ENCODE results near the gene MAP1LC3C. TPM values are rescaled to one million over a fixed set of nuclear protein-coding genes. Genes with fewer than 3 reads are reported as not detected.

Gene MAP1LC3C
- total and polyA plus RNA-seq, 10 of the 15 experiments (the other 5 are each of a cell fraction or from before 2014, with no cell fraction given), result 0.19 TPM; not detected in 9

- Histone ChIP-seq H3K27ac (ENCODE audit: control insufficient read depth, insufficient read depth) (no peak overlapping the region), H3K4me1 (ENCODE audit: control insufficient read depth, insufficient read depth, low read length) (no peaks in the 10 kb centered on the region; the same call in 1 of the 2 replicates), H3K4me2 (ENCODE audit: control insufficient read depth, insufficient read depth) (peak overlapping the region; percentile 88), H3K27me3 (replicated peaks in 1 of 2; ENCODE audit: control insufficient read depth in 2 of 2, insufficient read depth in 2 of 2, low read length in 1 of 2) (no peaks in the 10 kb centered on the region; a peak in 1 of 4 replicates), H3K9ac (ENCODE audit: control insufficient read depth, insufficient read depth, low read length) (no peak overlapping the region), H4K20me1 (ENCODE audit: control insufficient read depth, insufficient read depth) (no peaks in the 10 kb centered on the region), H3K9me3 (replicated peaks; ENCODE audit: control insufficient read depth, insufficient read depth, low read length) (no peaks in the 10 kb centered on the region), H3K36me3 (ENCODE audit: control insufficient read depth in 2 of 2, insufficient read depth in 2 of 2, low read length in 1 of 2) (no peaks in the 10 kb centered on the region), H3K79me2 (ENCODE audit: control insufficient read depth, insufficient read depth, low read length) (no peaks in the 10 kb centered on the region), H2AFZ (ENCODE audit: control insufficient read depth, low read depth, low read length) (peak overlapping the region; percentile 91), H3K4me3 (peak overlapping the region; percentile 47; the same call in 1 of the 2 replicates)
- SMC1A ChIA-PET (ENCODE audit: uncharacterized antibody, unreplicated experiment), result interaction anchor here (1.1 to 1.9 kb wide), 4 partner anchors 9 to 388 kb away, joined by 3 to 5 read pairs (median 5); no protein-coding TSS in a partner anchor
- POLR2A ChIA-PET, result no interaction called here
- TF ChIP-seq NRF1 (conservative IDR thresholded peaks at IDR 0.05; ENCODE audit: low read depth, low read length) (no peak), ZZZ3 (IDR thresholded peaks at IDR 0.05; ENCODE audit: control insufficient read depth, insufficient read length, low read depth) (no peak), SMC3 (IDR thresholded peaks at IDR 0.05; ENCODE audit: borderline replicate concordance, low read length) (peak; percentile 40; the same call in 1 of the 2 replicates), RAD21 (IDR thresholded peaks at IDR 0.05; ENCODE audit: insufficient read depth, low read depth, low read length) (peak; percentile 38), CTCF (IDR thresholded peaks at IDR 0.05 in 2 of 3, conservative IDR thresholded peaks at IDR 0.05 in 1 of 3; ENCODE audit: control insufficient read depth in 2 of 3, extremely low read depth in 1 of 3, insufficient read depth in 1 of 3, low read depth in 3 of 3, low read length in 3 of 3) (peak; percentile 37 to 88 (median 70)), RELA (IDR thresholded peaks at IDR 0.05; ENCODE audit: borderline replicate concordance, partially characterized antibody) (no peak), SPI1 (IDR thresholded peaks at IDR 0.05; ENCODE audit: borderline replicate concordance, insufficient read depth, low read depth, low read length) (no peak), ETV6 (conservative IDR thresholded peaks at IDR 0.05 in 1 of 2, IDR thresholded peaks at IDR 0.05 in 1 of 2; ENCODE audit: borderline replicate concordance in 1 of 2, low read depth in 1 of 2) (no peak), CEBPZ (IDR thresholded peaks at IDR 0.05; ENCODE audit: low read depth, low read length) (no peak), SUPT20H (IDR thresholded peaks at IDR 0.05; ENCODE audit: borderline replicate concordance, control insufficient read depth, low read depth, low read length) (no peak), TAF1 (IDR thresholded peaks at IDR 0.05; ENCODE audit: borderline replicate concordance, low read depth, low read length) (no peak), YY1 (IDR thresholded peaks at IDR 0.05; ENCODE audit: low read depth, low read length) (0 out of 2 replicates have a peak, but pooled peaks have one; percentile 40), POLR2AphosphoS2 (IDR thresholded peaks at IDR 0.05; ENCODE audit: low read depth, low read length) (no peak), ZNF217 (IDR thresholded peaks at IDR 0.05) (no peak)
- CTCF ChIA-PET, result interaction anchor here (0.7 to 5.5 kb wide), 14 partner anchors 8 to 387 kb away, joined by 3 to 39 read pairs (median 4); partner anchors contain the start of gene EXO1
- 32% methylated on average over 20 of the region's 20 CpGs for WGBS (ENCODE audit: insufficient coverage, insufficient replicate concordance, low lambda C conversion rate, missing lambda C conversion rate)
- FAIRE-seq, result no peak
- in situ Hi-C loops (cut with MboI) (loop anchor here (5.0 to 10.0 kb wide), 3 partner anchors 101 to 464 kb away; partner anchors contain the start of gene KMO), intact Hi-C loops (cut with micrococcal nuclease; ENCODE audit: unreplicated experiment) (loop anchor here (1.0 to 5.0 kb wide), 4 partner anchors 102 to 466 kb away; partner anchors contain the start of genes EXO1 and KMO)
- no TSS peak for BruUV-seq (replicated peaks)
- peak; percentile 91 for ATAC-seq
- RAD21 ChIA-PET (ENCODE audit: unreplicated experiment), result interaction anchor here (0.6 to 1.5 kb wide), 4 partner anchors 13 to 1643 kb away, joined by 3 read pairs; no protein-coding TSS in a partner anchor
- DNase-seq (ENCODE audit: low read depth, low spot score), result no peak
Observed at GRCh38 chr1:241998412-241998921, 431 bp downstream of the MAP1LC3C start.
